ENCODE data around the gene DUOXA2.
"Not testable (repeated sequence)": the region's sequence is repeated elsewhere in the genome, so short reads cannot be mapped to it uniquely, and the experiment has no call there.

Gene DUOXA2

GRCh38 chr15:45117308-45118130, 3.4 kb downstream of the DUOXA2 start:
- no peak for DNase-seq (ENCODE audit: low read depth)

GRCh38 chr15:45118131-45118588, 4.0 kb downstream of the DUOXA2 start:
- DNase-seq (ENCODE audit: low read depth), result peak; percentile 75

GRCh38 chr15:45118996-45119395, 4.9 kb downstream of the DUOXA2 start:
- DNase-seq (ENCODE audit: low read depth), result no peak

- no peak for DNase-seq (ENCODE audit: low read depth)
Measured at GRCh38 chr15:45120081-45120972, 6.2 kb downstream of the DUOXA2 start.

GRCh38 chr15:45121020-45121419, 6.9 kb downstream of the DUOXA2 start:
- DNase-seq (ENCODE audit: low read depth), result no peak

GRCh38 chr15:45121706-45122417, 7.7 kb downstream of the DUOXA2 start:
- no peak for DNase-seq (ENCODE audit: low read depth)

GRCh38 chr15:45122719-45123118, 8.6 kb downstream of the DUOXA2 start:
- no peak for DNase-seq (ENCODE audit: low read depth)

GRCh38 chr15:45123397-45123796, 9.3 kb downstream of the DUOXA2 start:
- DNase-seq (ENCODE audit: low read depth), result no peak

- peak; percentile 34 for DNase-seq (ENCODE audit: low read depth)
Measured at GRCh38 chr15:45126535-45127158, 12.5 kb downstream of the DUOXA2 start.

GRCh38 chr15:45128971-45129639, 15.0 kb downstream of the DUOXA2 start:
- no peak for DNase-seq (ENCODE audit: low read depth)

- DNase-seq (ENCODE audit: low read depth), result no peak
Measured at GRCh38 chr15:45129651-45130129, 15.6 kb downstream of the DUOXA2 start, which contains the start of the genes DUOX1 and DUOXA1. DUOX1 (plus strand) TSS chr15:45129994; CDS start chr15:45131967, 1,973 bp downstream. DUOXA1 (minus strand) TSS chr15:45129879; CDS start chr15:45123014, 6,865 bp downstream.

GRCh38 chr15:45130291-45131000, 16.3 kb downstream of the DUOXA2 start:
- DNase-seq (ENCODE audit: low read depth), result no peak

GRCh38 chr15:45131510-45131909, 17.4 kb downstream of the DUOXA2 start:
- no peak for DNase-seq (ENCODE audit: low read depth)

GRCh38 chr15:45132844-45133560, 18.9 kb downstream of the DUOXA2 start:
- no peak for DNase-seq (ENCODE audit: low read depth)

GRCh38 chr15:45133561-45133920, 19.4 kb downstream of the DUOXA2 start:
- no peak for DNase-seq (ENCODE audit: low read depth)

- no peak for DNase-seq (ENCODE audit: low read depth)
Measured at GRCh38 chr15:45134046-45134445, 19.9 kb downstream of the DUOXA2 start.

GRCh38 chr15:45134682-45135604, 20.8 kb downstream of the DUOXA2 start:
- no peak for DNase-seq (ENCODE audit: low read depth)

GRCh38 chr15:45135705-45136377, 21.7 kb downstream of the DUOXA2 start:
- DNase-seq (ENCODE audit: low read depth), result not testable (repeated sequence)
